Right renal pelvis (tissue), 4 donors: ENCODE measurements around the gene PIP5KL1. TPM values are rescaled to one million over a fixed set of nuclear protein-coding genes. Genes with fewer than 3 reads are reported as not detected.
A peak's percentile ranks its signal among the peaks of the same experiment; 100 is the strongest.

Experiments
- DNase-seq, 4 donors: peaks; one replicate each; pipeline ENCODE4 v3.0.0-alpha.2; 2013; ENCODE audit warnings: low read depth in 4 of 4, low spot score in 3 of 4, missing footprints in 1 of 4
- polyA plus RNA-seq, 4 donors: library from polyadenylated mRNA; unstranded; fragments of 120-200 nt; gene quantifications; one replicate each; pipeline ENCODE4 v1.2.1, GENCODE V29; 2013; ENCODE audit not compliant: insufficient read length in 4 of 4

PIP5KL1 gene
- polyA plus RNA-seq, 4 donors, result 1.0 to 2.3 (median 2.1) TPM

- DNase-seq, result no peak
Observed at GRCh38 chr9:127917603-127918002, 13.0 kb downstream of the PIP5KL1 start.

- DNase-seq, result peak in 1 of 4 donors; percentile 77
Observed at GRCh38 chr9:127916720-127917581, 13.6 kb downstream of the PIP5KL1 start, which contains the start of gene ST6GALNAC4. Gene ST6GALNAC4 (minus strand): TSS chr9:127917041. CDS start chr9:127916419, 622 bp downstream.

- DNase-seq, result no peak
Observed at GRCh38 chr9:127915801-127916719, 14.5 kb downstream of the PIP5KL1 start.

- DNase-seq, result no peak
Observed at GRCh38 chr9:127915325-127915752, 15.2 kb downstream of the PIP5KL1 start.

GRCh38 chr9:127913682-127914081, 16.9 kb downstream of the PIP5KL1 start:
- DNase-seq, result no peak

GRCh38 chr9:127912882-127913281, 17.7 kb downstream of the PIP5KL1 start:
- DNase-seq, result no peak

GRCh38 chr9:127912296-127912695, 18.3 kb downstream of the PIP5KL1 start:
- no peak for DNase-seq

- no peak for DNase-seq
Observed at GRCh38 chr9:127910613-127911205, 19.9 kb downstream of the PIP5KL1 start.

- no peak for DNase-seq
Observed at GRCh38 chr9:127909839-127910273, 20.7 kb downstream of the PIP5KL1 start.

GRCh38 chr9:127908660-127908926, 22.0 kb downstream of the PIP5KL1 start:
- DNase-seq, result no peak

GRCh38 chr9:127907867-127908659, 22.5 kb downstream of the PIP5KL1 start:
- DNase-seq, result no peak

GRCh38 chr9:127905788-127906191, 24.8 kb downstream of the PIP5KL1 start:
- DNase-seq, result no peak

- DNase-seq, result no peak
Observed at GRCh38 chr9:127905004-127905728, 25.4 kb downstream of the PIP5KL1 start.

GRCh38 chr9:127904561-127905003, 26.0 kb downstream of the PIP5KL1 start:
- DNase-seq, result no peak

GRCh38 chr9:127903557-127904475, 26.8 kb downstream of the PIP5KL1 start:
- DNase-seq, result no peak

- no peak for DNase-seq
Observed at GRCh38 chr9:127899128-127899943, 31.2 kb downstream of the PIP5KL1 start, which contains the start of gene ST6GALNAC6. Gene ST6GALNAC6 (minus strand): TSS chr9:127899603. CDS start chr9:127897981, 1,622 bp downstream.

- no peak for DNase-seq
Observed at GRCh38 chr9:127898433-127899127, 32.0 kb downstream of the PIP5KL1 start.
